Tibial nerve (tissue), 4 donors: ENCODE results near the gene RSKR. TPM values are rescaled to one million over a fixed set of nuclear protein-coding genes. Genes with fewer than 3 reads are reported as not detected.
"Not testable (repeated sequence)": the region's sequence is repeated elsewhere in the genome, so short reads cannot be mapped to it uniquely, and the experiment has no call there.

Source experiments
- DNase-seq, 2 donors: peaks; one replicate each; pipeline ENCODE4 v3.0.0-alpha.2; 2019; ENCODE audit warnings: low spot score in 2 of 2
- H3K27ac ChIP-seq, 4 donors: fragments of 200-600 bp; sonication (generic) in 3 of 4; one replicate each; pipeline ENCODE4 v1.5.1; 2017 to 2019; ENCODE audit warnings: mild to moderate bottlenecking in 1 of 4
- H3K27me3 ChIP-seq, 2 donors: fragments of 200-600 bp; sonication (generic) in 1 of 2; one replicate each; pipeline versions ENCODE4 v1.5.1 to v1.6.0; 2017 to 2019
- H3K36me3 ChIP-seq, 3 donors: fragments of 200-600 bp; sonication (generic); one replicate each; pipeline ENCODE4 v1.5.1; 2018 to 2019
- H3K4me1 ChIP-seq, 4 donors: fragments of 200-600 bp; sonication (generic) in 3 of 4; one replicate each; pipeline ENCODE4 v1.5.1; 2017 to 2019
- H3K4me3 ChIP-seq, 4 donors: fragments of 200-600 bp; sonication (generic) in 3 of 4; one replicate each; pipeline ENCODE4 v1.5.1; 2017 to 2019; ENCODE audit warnings: mild to moderate bottlenecking in 1 of 4, moderate library complexity in 1 of 4
- H3K9me3 ChIP-seq, 4 donors: fragments of 200-600 bp; sonication (generic) in 3 of 4; one replicate each; pipeline ENCODE4 v1.5.1; 2017 to 2019
- EP300 ChIP-seq, 2 donors: sonication (generic); formaldehyde crosslinking; IDR thresholded peaks; one replicate each; pipeline ENCODE4 v1.6.1; 2017; ENCODE audit warnings: antibody characterized with exemption in 2 of 2, mild to moderate bottlenecking in 1 of 2
- POLR2A ChIP-seq, 2 donors: fragments of 450-650 bp; IDR thresholded peaks; one replicate each; pipeline ENCODE4 v1.6.1; 2017; ENCODE audit warnings: antibody characterized with exemption in 2 of 2, mild to moderate bottlenecking in 2 of 2, moderate library complexity in 2 of 2
- WGBS, 2 donors: methylation state at CpG; one replicate each; pipeline ENCODE4 v1.1.5; 2018; 5-methylcytosine and 5-hydroxymethylcytosine counted together
- total RNA-seq, 4 donors: library from RNA; depleted of rRNA; stranded (reverse); fragments of >200 nt; gene quantifications; one replicate each; pipeline ENCODE4 v1.1.0, GENCODE V29; 2016
- TF ChIP-seq, protein P1 (sequence below), 5 experiments: fragments of 200-600 bp in 3 of 5; fragments of 450-650 bp in 2 of 5; sonication (generic) in 3 of 5; IDR thresholded peaks; one replicate each; pipeline ENCODE4 v1.5.1; 2016 to 2019; ENCODE audit warnings: antibody characterized with exemption in 5 of 5, mild to moderate bottlenecking in 3 of 5, moderate library complexity in 2 of 5

The RSKR gene
- total RNA-seq, 4 donors from 2014 or later = 5.7 to 34.5 (median 16.2) TPM

DNA sequence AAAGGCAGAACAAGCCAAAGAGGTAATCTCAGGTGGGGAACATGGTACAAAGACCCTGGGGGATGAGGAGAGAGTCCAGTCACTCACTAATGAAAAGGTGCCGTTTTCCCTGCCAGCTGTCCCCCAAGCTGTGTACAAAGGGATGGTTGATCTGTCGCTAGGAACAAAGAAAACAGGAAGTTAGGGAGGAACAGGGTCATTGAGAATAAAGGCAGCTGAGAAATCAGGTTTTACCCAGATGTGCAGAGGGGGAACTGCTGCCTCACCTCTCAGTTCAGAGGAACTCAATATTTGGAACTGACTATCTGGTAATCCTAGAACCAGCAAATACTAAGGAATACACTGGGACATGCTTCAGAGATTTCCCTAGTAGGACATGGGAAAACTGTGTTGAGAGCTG is 1.5 kb downstream of the RSKR start:
- no peak for DNase-seq
- Histone ChIP-seq H3K27me3 (no peaks in the 10 kb centered on the region), H3K4me3 (no peak overlapping the region), H3K27ac (no peak overlapping the region), H3K9me3 (no peaks in the 10 kb centered on the region), H3K4me1 (no peaks in the 10 kb centered on the region), H3K36me3 (peaks cover 2 to 81% (median 19%) of the 10 kb centered on the region in 3 donors)
- WGBS, 2 donors = 38 to 43% methylated on average over 2 of the region's 2 CpGs
- TF ChIP-seq POLR2A (IDR thresholded peaks at IDR 0.05) (no peak), EP300 (IDR thresholded peaks at IDR 0.05) (no peak)
- TF ChIP-seq, protein P1, sequence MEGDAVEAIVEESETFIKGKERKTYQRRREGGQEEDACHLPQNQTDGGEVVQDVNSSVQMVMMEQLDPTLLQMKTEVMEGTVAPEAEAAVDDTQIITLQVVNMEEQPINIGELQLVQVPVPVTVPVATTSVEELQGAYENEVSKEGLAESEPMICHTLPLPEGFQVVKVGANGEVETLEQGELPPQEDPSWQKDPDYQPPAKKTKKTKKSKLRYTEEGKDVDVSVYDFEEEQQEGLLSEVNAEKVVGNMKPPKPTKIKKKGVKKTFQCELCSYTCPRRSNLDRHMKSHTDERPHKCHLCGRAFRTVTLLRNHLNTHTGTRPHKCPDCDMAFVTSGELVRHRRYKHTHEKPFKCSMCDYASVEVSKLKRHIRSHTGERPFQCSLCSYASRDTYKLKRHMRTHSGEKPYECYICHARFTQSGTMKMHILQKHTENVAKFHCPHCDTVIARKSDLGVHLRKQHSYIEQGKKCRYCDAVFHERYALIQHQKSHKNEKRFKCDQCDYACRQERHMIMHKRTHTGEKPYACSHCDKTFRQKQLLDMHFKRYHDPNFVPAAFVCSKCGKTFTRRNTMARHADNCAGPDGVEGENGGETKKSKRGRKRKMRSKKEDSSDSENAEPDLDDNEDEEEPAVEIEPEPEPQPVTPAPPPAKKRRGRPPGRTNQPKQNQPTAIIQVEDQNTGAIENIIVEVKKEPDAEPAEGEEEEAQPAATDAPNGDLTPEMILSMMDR (IDR thresholded peaks at IDR 0.05) = no peak

DNA sequence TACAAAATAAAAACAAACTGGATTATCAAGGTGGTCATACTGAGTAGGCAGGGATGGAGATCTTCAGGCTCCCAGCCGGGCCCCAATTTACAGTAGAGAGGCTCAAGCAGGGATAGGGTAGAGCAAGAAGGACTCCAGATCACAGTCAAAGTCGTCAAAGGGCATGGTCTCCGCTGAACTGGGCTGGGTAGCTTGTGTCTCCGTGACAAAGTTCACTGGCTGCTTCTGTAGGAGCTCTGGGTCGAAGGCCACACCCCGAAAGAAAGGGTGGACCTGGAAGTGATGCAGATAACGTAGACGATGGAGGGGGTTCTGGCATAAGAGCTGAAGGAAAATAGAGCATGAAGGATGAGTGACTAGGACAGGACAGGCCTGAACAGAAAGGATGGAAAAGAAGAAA is 3.6 kb downstream of the RSKR start:
- Histone ChIP-seq H3K4me1 (no peaks in the 10 kb centered on the region), H3K9me3 (no peaks in the 10 kb centered on the region), H3K36me3 (peaks cover 0 to 73% (median 1%) of the 10 kb centered on the region in 3 donors), H3K4me3 (no peak overlapping the region), H3K27me3 (no peaks in the 10 kb centered on the region), H3K27ac (no peak overlapping the region)
- DNase-seq = no peak
- WGBS, 2 donors = 86% methylated on average over 8 of the region's 8 CpGs
- TF ChIP-seq EP300 (IDR thresholded peaks at IDR 0.05) = no peak
- TF ChIP-seq, protein P1 (IDR thresholded peaks at IDR 0.05) = no peak

DNA sequence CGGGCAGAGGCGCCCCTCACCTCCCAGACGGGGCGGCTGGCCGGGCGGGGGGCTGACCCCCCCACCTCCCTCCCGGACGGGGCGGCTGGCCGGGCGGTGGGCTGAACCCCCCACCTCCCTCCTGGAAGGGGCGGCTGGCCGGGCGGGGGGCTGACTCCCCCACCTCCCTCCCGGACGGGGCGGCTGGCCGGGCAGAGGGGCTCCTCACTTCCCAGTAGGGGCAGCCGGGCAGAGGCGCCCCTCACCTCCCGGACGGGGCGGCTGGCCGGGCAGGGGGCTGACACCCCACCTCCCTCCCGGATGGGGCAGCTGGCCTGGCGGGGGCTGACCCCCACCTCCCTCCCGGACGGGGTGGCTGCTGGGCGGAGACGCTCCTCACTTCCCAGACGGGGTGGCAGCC is 10.0 kb downstream of the RSKR start:
- H3K27me3 ChIP-seq, H3K9me3 ChIP-seq, H3K4me3 ChIP-seq, H3K4me1 ChIP-seq, H3K27ac ChIP-seq, DNase-seq: not testable (repeated sequence)
- 61 to 86% methylated on average over 5 to 10 of the region's 31 CpGs for WGBS, 2 donors
- H3K36me3 ChIP-seq = peaks cover 0 to 23% (median 0%) of the 10 kb centered on the region in 3 donors

DNA sequence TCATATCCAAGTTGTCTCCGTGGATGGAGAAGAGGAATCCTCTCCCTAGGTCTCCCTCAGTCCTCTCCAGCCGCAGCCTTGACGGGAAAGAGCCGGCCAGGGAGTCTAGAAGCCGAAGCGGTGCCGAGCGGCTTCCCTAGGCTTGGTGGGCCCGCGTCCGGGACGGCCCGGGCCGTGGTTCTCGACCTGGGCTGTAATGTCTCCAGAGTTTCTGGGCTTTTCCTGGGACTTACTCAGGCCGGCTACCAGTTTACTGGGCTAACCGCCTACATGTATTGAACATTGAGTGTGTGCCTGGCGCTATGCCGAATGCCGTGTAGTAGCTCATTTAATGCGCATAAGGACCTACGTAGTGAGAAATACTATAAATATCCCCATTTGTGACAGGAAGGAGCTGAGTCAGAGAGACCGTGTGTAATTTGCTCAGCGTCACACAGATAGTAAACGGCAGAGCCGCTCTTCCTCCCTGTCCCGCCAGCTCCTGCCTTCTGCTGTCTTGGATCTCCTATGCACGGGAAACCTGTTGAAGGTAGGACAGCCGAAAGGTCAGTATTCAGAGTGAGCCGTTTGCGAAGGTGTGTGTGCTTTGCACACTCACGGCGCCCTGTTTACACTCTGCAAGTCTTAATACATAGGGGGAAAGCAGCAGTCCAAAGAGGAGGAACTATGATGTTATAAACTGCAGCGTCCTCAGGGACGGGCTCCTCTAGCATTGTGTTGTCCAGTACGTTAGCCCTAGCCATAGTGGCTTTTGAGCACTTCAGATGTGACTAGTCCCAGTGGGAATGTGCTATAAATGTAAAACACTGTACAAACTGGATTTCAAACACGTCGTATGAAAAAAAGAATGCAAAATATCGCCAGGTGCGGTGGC is 14.4 kb downstream of the RSKR start:
- Histone ChIP-seq H3K4me3 (peak overlapping the region; percentile 56 to 68 (median 66)), H3K9me3 (no peaks in the 10 kb centered on the region), H3K27me3 (no peaks in the 10 kb centered on the region), H3K27ac (peak overlapping the region; percentile 77 to 96 (median 92)), H3K4me1 (peaks cover 0 to 19% (median 12%) of the 10 kb centered on the region in 4 donors), H3K36me3 (peaks cover 0 to 5% (median 0%) of the 10 kb centered on the region in 3 donors)
- peak; percentile 23 to 51 for DNase-seq
- WGBS, 2 donors = 12% methylated on average over 38 to 40 of the region's 40 CpGs
- peak in 1 of 2 donors; percentile 13 for TF ChIP-seq EP300 (IDR thresholded peaks at IDR 0.05)
- TF ChIP-seq, protein P1 (IDR thresholded peaks at IDR 0.05) = no peak

DNA sequence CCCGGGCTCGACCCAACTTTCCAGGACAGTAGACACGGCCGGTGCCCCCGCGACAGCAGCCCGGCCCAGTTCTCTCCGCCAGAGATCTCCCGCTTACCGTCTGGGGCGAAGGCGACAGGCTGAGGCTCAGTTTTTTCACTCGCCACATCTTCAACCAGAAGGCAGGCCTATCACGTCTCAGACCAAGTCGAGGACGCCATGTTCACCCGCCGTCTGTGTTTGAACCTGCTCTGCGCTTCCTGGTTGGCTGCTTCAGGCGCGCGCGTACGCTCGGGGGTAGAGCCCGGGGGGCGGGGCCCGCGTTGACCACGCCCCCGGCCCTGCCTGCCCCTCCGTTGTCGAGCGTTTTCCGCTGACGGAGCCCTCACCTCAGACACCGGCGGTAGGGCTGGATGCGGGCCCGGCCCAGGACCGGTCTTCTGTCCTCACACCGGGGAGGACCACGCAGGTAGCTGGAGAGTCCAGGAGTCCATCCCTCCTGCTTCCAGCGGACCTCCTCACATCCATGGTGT is 15.1 kb downstream of the RSKR start, which contains the start of gene SPAG5:
SPAG5 (minus strand) TSS at position 227 of the 512 bp plus-strand sequence; CDS start at position 148, 79 bp downstream.
- Histone ChIP-seq H3K27me3 (no peaks in the 10 kb centered on the region), H3K27ac (peak within 1 kb of the TSS; percentile 77 to 96 (median 92)), H3K4me3 (peak within 1 kb of the TSS; percentile 56 to 68 (median 66)), H3K4me1 (peaks cover 0 to 19% (median 12%) of the 10 kb centered on the region in 4 donors), H3K9me3 (no peaks in the 10 kb centered on the region), H3K36me3 (no peaks in the 10 kb centered on the region)
- DNase-seq = peak; percentile 84 to 90
- 0 to 2% methylated on average over 23 to 38 of the region's 44 CpGs for WGBS, 2 donors
- TF ChIP-seq EP300 (IDR thresholded peaks at IDR 0.05) (peak in 1 of 2 donors; percentile 93), POLR2A (IDR thresholded peaks at IDR 0.05) (peak; percentile 59 to 90)
- TF ChIP-seq, protein P1 (IDR thresholded peaks at IDR 0.05) = no peak
